HepG2 (cell line): ENCODE measurements around the gene SRP68. TPM values are rescaled to one million over a fixed set of nuclear protein-coding genes. Genes with fewer than 3 reads are reported as not detected.

Source experiments
- ARID2 ChIP-seq: sonication (generic); formaldehyde crosslinking; IDR thresholded peaks from 2 replicates; pipeline ENCODE4 v1.8.1; 2022; ENCODE audit warnings: mild to moderate bottlenecking, missing genetic modification reagents, borderline replicate concordance
- ARNT2 ChIP-seq: sonication (generic); formaldehyde crosslinking; IDR thresholded peaks from 2 replicates; pipeline ENCODE4 v1.8.0; 2022; ENCODE audit warnings: mild to moderate bottlenecking, low read depth, missing genetic modification reagents, moderate library complexity
- ATF7 ChIP-seq, 2 experiments: fragments of 450-650 bp in 1 of 2; sonication (generic) in 1 of 2; formaldehyde crosslinking in 1 of 2; IDR thresholded peaks; 2 replicates each; pipeline versions ENCODE4 v1.4.0 to v1.6.1; 2016 to 2020; ENCODE audit warnings: antibody characterized with exemption in 1 of 2, mild to moderate bottlenecking in 1 of 2, missing genetic modification reagents in 1 of 2
- CBX5 ChIP-seq: sonication (generic); formaldehyde crosslinking; IDR thresholded peaks from 2 replicates; pipeline ENCODE4 v1.4.0; 2020; ENCODE audit warnings: missing genetic modification reagents, borderline replicate concordance
- FOXK2 ChIP-seq: fragments of 450-650 bp; IDR thresholded peaks from 2 replicates; pipeline ENCODE4 v1.6.1; 2016
- HNRNPH1 ChIP-seq: fragments of 200-400 bp; formaldehyde crosslinking; optimal IDR thresholded peaks from 2 replicates; pipeline ENCODE3; 2017; ENCODE audit warnings: mild to moderate bottlenecking, low read depth, low read length
- IKZF4 ChIP-seq: sonication (generic); formaldehyde crosslinking; IDR thresholded peaks from 2 replicates; pipeline ENCODE4 v1.5.1; 2020; ENCODE audit warnings: borderline replicate concordance, mild to moderate bottlenecking, low read depth, missing genetic modification reagents; ENCODE audit errors: not compliant biosample characterization
- IRX3 ChIP-seq: sonication (generic); formaldehyde crosslinking; IDR thresholded peaks from 2 replicates; pipeline ENCODE4 v1.8.1; 2023; ENCODE audit warnings: mild to moderate bottlenecking, low read depth, missing genetic modification reagents, borderline replicate concordance
- MAFG ChIP-seq: sonication (generic); formaldehyde crosslinking; IDR thresholded peaks from 2 replicates; pipeline ENCODE4 v1.5.1; 2020; ENCODE audit warnings: mild to moderate bottlenecking, missing genetic modification reagents
- MATR3 ChIP-seq: sonication (generic); formaldehyde crosslinking; IDR thresholded peaks from 2 replicates; pipeline ENCODE4 v1.4.0; 2020; ENCODE audit warnings: missing genetic modification reagents
- PHF20 ChIP-seq: sonication (generic); formaldehyde crosslinking; IDR thresholded peaks from 2 replicates; pipeline ENCODE4 v1.5.0; 2020; ENCODE audit warnings: mild to moderate bottlenecking, missing genetic modification reagents
- PITX1 ChIP-seq: sonication (generic); formaldehyde crosslinking; IDR thresholded peaks from 2 replicates; pipeline ENCODE4 v1.5.1; 2020; ENCODE audit warnings: mild to moderate bottlenecking, missing genetic modification reagents
- RARG ChIP-seq: sonication (generic); formaldehyde crosslinking; IDR thresholded peaks from 2 replicates; pipeline ENCODE4 v1.4.0; 2020; ENCODE audit warnings: low read depth, mild to moderate bottlenecking, missing genetic modification reagents
- SOX6 ChIP-seq, 2 experiments: fragments of 450-650 bp in 1 of 2; sonication (generic) in 1 of 2; formaldehyde crosslinking in 1 of 2; IDR thresholded peaks; 2 replicates each; pipeline versions ENCODE4 v1.4.0 to v1.6.1; 2017 to 2020; ENCODE audit warnings: antibody characterized with exemption in 1 of 2, mild to moderate bottlenecking in 1 of 2, missing genetic modification reagents in 1 of 2
- SP2 ChIP-seq: sonication (generic); formaldehyde crosslinking; IDR thresholded peaks from 2 replicates; pipeline ENCODE4 v1.5.1; 2020; ENCODE audit warnings: mild to moderate bottlenecking, missing genetic modification reagents
- SUZ12 ChIP-seq: fragments of 150-350 bp; IDR thresholded peaks from 2 replicates; pipeline ENCODE4 v1.6.1; 2014; ENCODE audit warnings: low read depth, low read length
- ZFP36L1 ChIP-seq: sonication (generic); formaldehyde crosslinking; IDR thresholded peaks from 2 replicates; pipeline ENCODE4 v1.8.0; 2022; ENCODE audit warnings: mild to moderate bottlenecking, missing genetic modification reagents, moderate library complexity
- ZNF124 ChIP-seq: sonication (generic); formaldehyde crosslinking; IDR thresholded peaks from 2 replicates; pipeline ENCODE4 v1.4.0; 2020; ENCODE audit warnings: missing genetic modification reagents
- ZNF136 ChIP-seq: sonication (generic); formaldehyde crosslinking; IDR thresholded peaks from 2 replicates; pipeline ENCODE4 v1.8.1; 2022; ENCODE audit warnings: low read depth, mild to moderate bottlenecking, moderate library complexity, missing genetic modification reagents
- ZNF225 ChIP-seq: sonication (generic); formaldehyde crosslinking; IDR thresholded peaks from 2 replicates; pipeline ENCODE4 v1.4.0; 2020; ENCODE audit warnings: mild to moderate bottlenecking, missing genetic modification reagents
- ZNF329 ChIP-seq: sonication (generic); formaldehyde crosslinking; IDR thresholded peaks from 2 replicates; pipeline ENCODE4 v1.9.0; 2021; ENCODE audit warnings: low read depth, mild to moderate bottlenecking, missing genetic modification reagents
- ZNF839 ChIP-seq: sonication (generic); formaldehyde crosslinking; IDR thresholded peaks from 2 replicates; pipeline ENCODE4 v1.4.0; 2020; ENCODE audit warnings: missing genetic modification reagents, mild to moderate bottlenecking, borderline replicate concordance
- polyA plus RNA-seq, 8 experiments: library from polyadenylated mRNA; depleted of rRNA in 3 of 8; stranded (reverse) in 7 of 8; unstranded in 1 of 8; fragments of >200 nt; fragmentation: Illumina TruSeq in 4 of 8; extraction: Trizol in 4 of 8; gene quantifications; 2 replicates each; pipeline versions ENCODE4 v1.2.1 to v1.2.3, GENCODE V29; 2011 to 2016; ENCODE audit warnings: low read depth in 4 of 8, missing spikeins in 1 of 8, mixed read lengths in 1 of 8; ENCODE audit not compliant: insufficient read depth in 1 of 8
- total RNA-seq, 5 experiments: library from RNA; depleted of rRNA; stranded (reverse); fragments of >200 nt; fragmentation: Illumina TruSeq; extraction: Trizol; gene quantifications; 2 replicates each; pipeline ENCODE4 v1.2.3, GENCODE V29; 2016; ENCODE audit warnings: low read depth in 1 of 5
- TF ChIP-seq, protein P1 (sequence below): IDR thresholded peaks from 2 replicates; pipeline ENCODE4 v1.6.1; 2016; ENCODE audit warnings: missing compliant biosample characterization, missing genetic modification reagents, borderline replicate concordance
- TF ChIP-seq, protein P2 (sequence below): fragments of 450-650 bp; IDR thresholded peaks from 2 replicates; pipeline ENCODE4 v1.6.1; 2017; ENCODE audit warnings: mild to moderate bottlenecking
- TF ChIP-seq, protein P3 (sequence below): sonication (generic); formaldehyde crosslinking; conservative IDR thresholded peaks from 2 replicates; pipeline ENCODE4 v1.8.0; 2022; ENCODE audit warnings: low read depth, missing genetic modification reagents

The SRP68 gene
- total and polyA plus RNA-seq, 2 of the 13 experiments (the other 11 are each of a cell fraction or from before 2014, with no cell fraction given), result 39.8 to 74.3 TPM

DNA sequence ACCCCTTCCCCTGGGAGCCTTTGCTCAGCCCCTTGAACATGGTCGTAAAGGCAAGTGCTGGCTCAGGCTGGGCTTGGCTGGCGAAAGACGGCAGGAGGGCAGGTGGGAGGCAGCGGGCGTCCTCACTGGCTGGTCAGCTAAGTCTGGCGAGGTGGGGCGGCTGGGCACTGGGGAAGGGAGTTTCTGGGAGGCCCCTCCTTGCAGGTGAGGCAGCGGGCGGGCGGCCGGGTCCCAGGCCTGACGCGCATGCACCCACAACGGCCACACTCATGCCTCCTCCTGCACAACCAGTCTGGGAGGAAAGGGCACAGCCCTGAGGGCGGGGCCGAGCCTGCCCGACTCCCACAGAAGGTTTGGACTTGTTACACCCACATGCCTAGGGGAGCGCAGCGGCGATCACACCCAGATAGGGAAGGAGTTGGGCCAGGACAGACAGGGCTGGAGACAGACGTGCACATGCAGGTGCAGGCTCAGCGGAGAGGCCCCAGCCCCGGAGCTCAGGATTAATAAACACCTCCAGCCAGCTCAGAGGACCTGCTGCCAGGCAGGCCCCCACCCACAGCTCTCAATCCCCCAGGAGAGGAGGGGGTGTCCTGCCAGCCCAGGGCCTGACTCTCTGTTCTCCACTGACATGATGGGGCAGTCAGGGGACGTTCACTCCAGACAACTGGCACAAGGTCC is 45.0 kb downstream of the SRP68 start, which contains the start of gene EVPL (continued):
- peak; percentile 48; the same call in 1 of the 2 replicates for TF ChIP-seq ZNF225 (CRISPR knock-in tag)
- no peak for TF ChIP-seq HNRNPH1
- TF ChIP-seq CBX5 (CRISPR knock-in tag), result no peak; the same call in 1 of the 2 replicates
- TF ChIP-seq ZNF136, result no peak
- TF ChIP-seq RARG (CRISPR knock-in tag), result no peak
- TF ChIP-seq, protein P1, sequence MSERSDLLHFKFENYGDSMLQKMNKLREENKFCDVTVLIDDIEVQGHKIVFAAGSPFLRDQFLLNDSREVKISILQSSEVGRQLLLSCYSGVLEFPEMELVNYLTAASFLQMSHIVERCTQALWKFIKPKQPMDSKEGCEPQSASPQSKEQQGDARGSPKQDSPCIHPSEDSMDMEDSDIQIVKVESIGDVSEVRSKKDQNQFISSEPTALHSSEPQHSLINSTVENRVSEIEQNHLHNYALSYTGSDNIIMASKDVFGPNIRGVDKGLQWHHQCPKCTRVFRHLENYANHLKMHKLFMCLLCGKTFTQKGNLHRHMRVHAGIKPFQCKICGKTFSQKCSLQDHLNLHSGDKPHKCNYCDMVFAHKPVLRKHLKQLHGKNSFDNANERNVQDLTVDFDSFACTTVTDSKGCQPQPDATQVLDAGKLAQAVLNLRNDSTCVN (CRISPR knock-in tag), result no peak
- TF ChIP-seq ZFP36L1 (CRISPR knock-in tag), result no peak
- no peak for TF ChIP-seq ATF7 (IDR thresholded peaks at IDR 0.05)
- peak; percentile 59; the same call in 1 of the 2 replicates for TF ChIP-seq ATF7 (CRISPR knock-in tag; IDR thresholded peaks at IDR 0.05)
- no peak for TF ChIP-seq IKZF4
- TF ChIP-seq, protein P2, sequence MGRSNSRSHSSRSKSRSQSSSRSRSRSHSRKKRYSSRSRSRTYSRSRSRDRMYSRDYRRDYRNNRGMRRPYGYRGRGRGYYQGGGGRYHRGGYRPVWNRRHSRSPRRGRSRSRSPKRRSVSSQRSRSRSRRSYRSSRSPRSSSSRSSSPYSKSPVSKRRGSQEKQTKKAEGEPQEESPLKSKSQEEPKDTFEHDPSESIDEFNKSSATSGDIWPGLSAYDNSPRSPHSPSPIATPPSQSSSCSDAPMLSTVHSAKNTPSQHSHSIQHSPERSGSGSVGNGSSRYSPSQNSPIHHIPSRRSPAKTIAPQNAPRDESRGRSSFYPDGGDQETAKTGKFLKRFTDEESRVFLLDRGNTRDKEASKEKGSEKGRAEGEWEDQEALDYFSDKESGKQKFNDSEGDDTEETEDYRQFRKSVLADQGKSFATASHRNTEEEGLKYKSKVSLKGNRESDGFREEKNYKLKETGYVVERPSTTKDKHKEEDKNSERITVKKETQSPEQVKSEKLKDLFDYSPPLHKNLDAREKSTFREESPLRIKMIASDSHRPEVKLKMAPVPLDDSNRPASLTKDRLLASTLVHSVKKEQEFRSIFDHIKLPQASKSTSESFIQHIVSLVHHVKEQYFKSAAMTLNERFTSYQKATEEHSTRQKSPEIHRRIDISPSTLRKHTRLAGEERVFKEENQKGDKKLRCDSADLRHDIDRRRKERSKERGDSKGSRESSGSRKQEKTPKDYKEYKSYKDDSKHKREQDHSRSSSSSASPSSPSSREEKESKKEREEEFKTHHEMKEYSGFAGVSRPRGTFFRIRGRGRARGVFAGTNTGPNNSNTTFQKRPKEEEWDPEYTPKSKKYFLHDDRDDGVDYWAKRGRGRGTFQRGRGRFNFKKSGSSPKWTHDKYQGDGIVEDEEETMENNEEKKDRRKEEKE, result no peak
- TF ChIP-seq ARNT2 (CRISPR knock-in tag), result peak; percentile 79
- TF ChIP-seq PITX1 (CRISPR knock-in tag), result peak; percentile 77; the same call in 1 of the 2 replicates
- no peak for TF ChIP-seq MAFG
- no peak for TF ChIP-seq SUZ12
- 0 out of 2 replicates have a peak, but pooled peaks have one; percentile 16 for TF ChIP-seq ZNF329
- TF ChIP-seq FOXK2, result no peak
- TF ChIP-seq ZNF124, result no peak
- no peak for TF ChIP-seq IRX3 (CRISPR knock-in tag)
- TF ChIP-seq, protein P3, sequence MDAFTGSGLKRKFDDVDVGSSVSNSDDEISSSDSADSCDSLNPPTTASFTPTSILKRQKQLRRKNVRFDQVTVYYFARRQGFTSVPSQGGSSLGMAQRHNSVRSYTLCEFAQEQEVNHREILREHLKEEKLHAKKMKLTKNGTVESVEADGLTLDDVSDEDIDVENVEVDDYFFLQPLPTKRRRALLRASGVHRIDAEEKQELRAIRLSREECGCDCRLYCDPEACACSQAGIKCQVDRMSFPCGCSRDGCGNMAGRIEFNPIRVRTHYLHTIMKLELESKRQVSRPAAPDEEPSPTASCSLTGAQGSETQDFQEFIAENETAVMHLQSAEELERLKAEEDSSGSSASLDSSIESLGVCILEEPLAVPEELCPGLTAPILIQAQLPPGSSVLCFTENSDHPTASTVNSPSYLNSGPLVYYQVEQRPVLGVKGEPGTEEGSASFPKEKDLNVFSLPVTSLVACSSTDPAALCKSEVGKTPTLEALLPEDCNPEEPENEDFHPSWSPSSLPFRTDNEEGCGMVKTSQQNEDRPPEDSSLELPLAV (CRISPR knock-in tag), result no peak
- no peak for TF ChIP-seq MATR3 (CRISPR knock-in tag)
- peak; percentile 66; the same call in 1 of the 2 replicates for TF ChIP-seq ARID2 (CRISPR knock-in tag)
- TF ChIP-seq PHF20 (CRISPR knock-in tag), result no peak
- TF ChIP-seq ZNF839 (CRISPR knock-in tag), result peak; percentile 84; the same call in 1 of the 2 replicates
- no peak for TF ChIP-seq SOX6 (IDR thresholded peaks at IDR 0.05)
- TF ChIP-seq SOX6 (CRISPR knock-in tag; IDR thresholded peaks at IDR 0.05), result 0 out of 2 replicates have a peak, but pooled peaks have one; percentile 11
- no peak for TF ChIP-seq SP2 (CRISPR knock-in tag)
